Right ventricle myocardium inferior (tissue), 1 donor: ENCODE results near the gene APBB2. TPM values are rescaled to one million over a fixed set of nuclear protein-coding genes. Genes with fewer than 3 reads are reported as not detected.

Experiments used
- ATAC-seq: fragments of 200-7000 bp; cut with Tn5 transposase; one replicate; pipeline ENCODE4 v1.9.1; 2020; ENCODE audit warnings: mild to moderate bottlenecking, moderate library complexity
- DNase-seq: peaks from one replicate; pipeline ENCODE4 v3.0.0; 2021; ENCODE audit errors: missing footprints
- intact Hi-C: fragments of 100-400 bp; cut with DNase I; formaldehyde crosslinking; loops from one replicate; pipeline ENCODE4 v1.11.0; 2022
- total RNA-seq: library from RNA; stranded (reverse); fragmentation: NEBNext Ultra II Directional; extraction: Animal tissue kit (Norgen Biotek cat#: 25700); gene quantifications from one replicate; pipeline ENCODE4 v1.2.1, GENCODE V29; 2021
- donor health status: DM: no; HTN: yes; CAD: no; lungs with severe emphysema.

The APBB2 gene
- total RNA-seq, 1 donor from 2014 or later = 23.8 TPM

GRCh38 chr4:41217374-41217773 lies 3.0 kb upstream of the APBB2 start:
- intact Hi-C loops = loop anchor here (10.0 kb wide), 1 partner anchor 483 kb away; no protein-coding TSS in a partner anchor
- ATAC-seq (no peak), DNase-seq (no peak)

GRCh38 chr4:41217020-41217333 lies 2.6 kb upstream of the APBB2 start:
- no peak for DNase-seq
- no peak for ATAC-seq
- intact Hi-C loops = loop anchor here (10.0 kb wide), 1 partner anchor 482 kb away; no protein-coding TSS in a partner anchor

GRCh38 chr4:41216294-41217019 lies 2.1 kb upstream of the APBB2 start:
- intact Hi-C loops = loop anchor here (10.0 kb wide), 1 partner anchor 482 kb away; no protein-coding TSS in a partner anchor
- ATAC-seq (peak; percentile 29), DNase-seq (peak; percentile 78)

- intact Hi-C loops = loop anchor here (2.0 to 10.0 kb wide), 2 partner anchors 165 to 481 kb away; no protein-coding TSS in a partner anchor
- ATAC-seq (no peak), DNase-seq (no peak)
Observed at GRCh38 chr4:41215969-41216293, 1.6 kb upstream of the APBB2 start.

GRCh38 chr4:41215155-41215554 lies 813 bp upstream of the APBB2 start:
- intact Hi-C loops = loop anchor here (2.0 to 10.0 kb wide), 2 partner anchors 164 to 480 kb away; no protein-coding TSS in a partner anchor
- no peak for DNase-seq
- no peak for ATAC-seq

- DNase-seq = no peak
- no peak for ATAC-seq
- intact Hi-C loops = loop anchor here (1.0 to 10.0 kb wide), 5 partner anchors 112 to 480 kb away; no protein-coding TSS in a partner anchor
Observed at GRCh38 chr4:41214825-41215146, 444 bp upstream of the APBB2 start.

GRCh38 chr4:41213625-41214135 lies 662 bp downstream of the APBB2 start:
- intact Hi-C loops = loop anchor here (1.0 to 10.0 kb wide), 6 partner anchors 71 to 479 kb away; no protein-coding TSS in a partner anchor
- ATAC-seq (peak; percentile 14), DNase-seq (no peak)

GRCh38 chr4:41212616-41213203 lies 1.6 kb downstream of the APBB2 start:
- intact Hi-C loops = loop anchor here (2.0 to 10.0 kb wide), 3 partner anchors 70 to 478 kb away; no protein-coding TSS in a partner anchor
- DNase-seq = no peak
- no peak for ATAC-seq

- ATAC-seq (no peak), DNase-seq (no peak)
- intact Hi-C loops = loop anchor here (2.0 to 10.0 kb wide), 3 partner anchors 69 to 477 kb away; no protein-coding TSS in a partner anchor
Observed at GRCh38 chr4:41211951-41212615, 2.3 kb downstream of the APBB2 start.

GRCh38 chr4:41209901-41210300 lies 4.4 kb downstream of the APBB2 start:
- ATAC-seq (no peak), DNase-seq (no peak)
- intact Hi-C loops = loop anchor here (5.0 to 10.0 kb wide), 2 partner anchors 108 to 475 kb away; no protein-coding TSS in a partner anchor

- intact Hi-C loops = no loop called here
- no peak for DNase-seq
- no peak for ATAC-seq
Observed at GRCh38 chr4:41209187-41209586, 5.2 kb downstream of the APBB2 start.

- DNase-seq (no peak), ATAC-seq (peak; percentile 74)
- intact Hi-C loops = no loop called here
Observed at GRCh38 chr4:41207291-41207831, 7.0 kb downstream of the APBB2 start.

GRCh38 chr4:41205854-41206460 lies 8.4 kb downstream of the APBB2 start:
- intact Hi-C loops = no loop called here
- ATAC-seq (no peak), DNase-seq (no peak)

- intact Hi-C loops = no loop called here
- ATAC-seq = no peak
Observed at GRCh38 chr4:41205130-41205529, 9.2 kb downstream of the APBB2 start.

GRCh38 chr4:41204400-41204978 lies 9.9 kb downstream of the APBB2 start:
- DNase-seq (peak; percentile 50), ATAC-seq (peak; percentile 38)
- intact Hi-C loops = no loop called here

More at GRCh38 chr4:41205130-41205529, 9.2 kb downstream of the APBB2 start:
- no peak for DNase-seq

- no peak for DNase-seq
- ATAC-seq = no peak
- intact Hi-C loops = no loop called here
Observed at GRCh38 chr4:41203841-41204240, 10.5 kb downstream of the APBB2 start.

- ATAC-seq (no peak), DNase-seq (no peak)
- intact Hi-C loops = no loop called here
Observed at GRCh38 chr4:41202820-41203568, 11.3 kb downstream of the APBB2 start.

- ATAC-seq = no peak
- DNase-seq = no peak
- intact Hi-C loops = no loop called here
Observed at GRCh38 chr4:41202356-41202755, 12.0 kb downstream of the APBB2 start.
